ENCODE results near the gene CACNG5.

Gene CACNG5

GRCh38 chr17:66920950-66921349 lies 86.0 kb downstream of the CACNG5 start:
- Histone ChIP-seq H3K36me3 (ENCODE audit: insufficient read depth, low read length) (no peaks in the 10 kb centered on the region), H2AFZ (ENCODE audit: low read length, unreplicated experiment) (no peak overlapping the region), H3K4me3 (ENCODE audit: low read depth, low read length) (no peak overlapping the region), H3K79me2 (ENCODE audit: control insufficient read depth, insufficient read depth, low read length, unreplicated experiment) (no peaks in the 10 kb centered on the region), H3K27ac (ENCODE audit: low read depth, low read length) (no peak overlapping the region), H3K4me1 (ENCODE audit: control insufficient read depth, insufficient read depth, low read length, unreplicated experiment) (no peaks in the 10 kb centered on the region), H3K27me3 (ENCODE audit: insufficient read depth, low read length) (peaks cover 73% of the 10 kb centered on the region)

GRCh38 chr17:66923886-66924285 lies 89.0 kb downstream of the CACNG5 start:
- Histone ChIP-seq H3K79me2 (ENCODE audit: control insufficient read depth, insufficient read depth, low read length, unreplicated experiment) (no peaks in the 10 kb centered on the region), H3K27ac (ENCODE audit: low read depth, low read length) (no peak overlapping the region), H2AFZ (ENCODE audit: low read length, unreplicated experiment) (no peak overlapping the region), H3K36me3 (ENCODE audit: insufficient read depth, low read length) (no peaks in the 10 kb centered on the region), H3K27me3 (ENCODE audit: insufficient read depth, low read length) (peaks cover 77% of the 10 kb centered on the region), H3K4me1 (ENCODE audit: control insufficient read depth, insufficient read depth, low read length, unreplicated experiment) (no peaks in the 10 kb centered on the region), H3K4me3 (ENCODE audit: low read depth, low read length) (no peak overlapping the region)

GRCh38 chr17:66925811-66926500 lies 91.0 kb downstream of the CACNG5 start:
- Histone ChIP-seq H3K4me3 (ENCODE audit: low read depth, low read length) (no peak overlapping the region), H3K27ac (ENCODE audit: low read depth, low read length) (no peak overlapping the region), H3K4me1 (ENCODE audit: control insufficient read depth, insufficient read depth, low read length, unreplicated experiment) (no peaks in the 10 kb centered on the region), H3K36me3 (ENCODE audit: insufficient read depth, low read length) (no peaks in the 10 kb centered on the region), H2AFZ (ENCODE audit: low read length, unreplicated experiment) (no peak overlapping the region), H3K79me2 (ENCODE audit: control insufficient read depth, insufficient read depth, low read length, unreplicated experiment) (no peaks in the 10 kb centered on the region), H3K27me3 (ENCODE audit: insufficient read depth, low read length) (peaks cover 78% of the 10 kb centered on the region)

- Histone ChIP-seq H3K4me3 (ENCODE audit: low read depth, low read length) (no peak overlapping the region), H3K27me3 (ENCODE audit: insufficient read depth, low read length) (peaks cover 60% of the 10 kb centered on the region), H3K27ac (ENCODE audit: low read depth, low read length) (no peak overlapping the region), H2AFZ (ENCODE audit: low read length, unreplicated experiment) (no peak overlapping the region), H3K36me3 (ENCODE audit: insufficient read depth, low read length) (no peaks in the 10 kb centered on the region), H3K4me1 (ENCODE audit: control insufficient read depth, insufficient read depth, low read length, unreplicated experiment) (no peaks in the 10 kb centered on the region), H3K79me2 (ENCODE audit: control insufficient read depth, insufficient read depth, low read length, unreplicated experiment) (no peaks in the 10 kb centered on the region)
Observed at GRCh38 chr17:66928949-66929348, 94.0 kb downstream of the CACNG5 start.

- Histone ChIP-seq H3K4me1 (ENCODE audit: control insufficient read depth, insufficient read depth, low read length, unreplicated experiment) (no peaks in the 10 kb centered on the region), H3K4me3 (ENCODE audit: low read depth, low read length) (no peak overlapping the region), H3K27ac (ENCODE audit: low read depth, low read length) (no peak overlapping the region), H3K27me3 (ENCODE audit: insufficient read depth, low read length) (peaks cover 54% of the 10 kb centered on the region), H3K36me3 (ENCODE audit: insufficient read depth, low read length) (no peaks in the 10 kb centered on the region), H3K79me2 (ENCODE audit: control insufficient read depth, insufficient read depth, low read length, unreplicated experiment) (no peaks in the 10 kb centered on the region), H2AFZ (ENCODE audit: low read length, unreplicated experiment) (no peak overlapping the region)
Observed at GRCh38 chr17:66929591-66929990, 94.7 kb downstream of the CACNG5 start.

- no peaks in the 10 kb centered on the region for H3K4me1 ChIP-seq (ENCODE audit: control insufficient read depth, insufficient read depth, low read length, unreplicated experiment)
- peaks cover 51% of the 10 kb centered on the region for H3K27me3 ChIP-seq (ENCODE audit: insufficient read depth, low read length)
- H3K4me3 ChIP-seq (ENCODE audit: low read depth, low read length): no peak overlapping the region
- no peak overlapping the region for H3K27ac ChIP-seq (ENCODE audit: low read depth, low read length)
- H3K79me2 ChIP-seq (ENCODE audit: control insufficient read depth, insufficient read depth, low read length, unreplicated experiment): no peaks in the 10 kb centered on the region
- H3K36me3 ChIP-seq (ENCODE audit: insufficient read depth, low read length): no peaks in the 10 kb centered on the region
- no peak overlapping the region for H2AFZ ChIP-seq (ENCODE audit: low read length, unreplicated experiment)
Observed at GRCh38 chr17:66930933-66931332, 96.0 kb downstream of the CACNG5 start.

- no peaks in the 10 kb centered on the region for H3K4me1 ChIP-seq (ENCODE audit: control insufficient read depth, insufficient read depth, low read length, unreplicated experiment)
- H3K4me3 ChIP-seq (ENCODE audit: low read depth, low read length): no peak overlapping the region
- peaks cover 50% of the 10 kb centered on the region for H3K27me3 ChIP-seq (ENCODE audit: insufficient read depth, low read length)
- no peak overlapping the region for H3K27ac ChIP-seq (ENCODE audit: low read depth, low read length)
- H2AFZ ChIP-seq (ENCODE audit: low read length, unreplicated experiment): no peak overlapping the region
- no peaks in the 10 kb centered on the region for H3K36me3 ChIP-seq (ENCODE audit: insufficient read depth, low read length)
- H3K79me2 ChIP-seq (ENCODE audit: control insufficient read depth, insufficient read depth, low read length, unreplicated experiment): no peaks in the 10 kb centered on the region
Observed at GRCh38 chr17:66932311-66932710, 97.4 kb downstream of the CACNG5 start.

- Histone ChIP-seq H3K79me2 (ENCODE audit: control insufficient read depth, insufficient read depth, low read length, unreplicated experiment) (no peaks in the 10 kb centered on the region), H3K4me1 (ENCODE audit: control insufficient read depth, insufficient read depth, low read length, unreplicated experiment) (no peaks in the 10 kb centered on the region), H3K4me3 (ENCODE audit: low read depth, low read length) (no peak overlapping the region), H3K27ac (ENCODE audit: low read depth, low read length) (no peak overlapping the region), H3K36me3 (ENCODE audit: insufficient read depth, low read length) (no peaks in the 10 kb centered on the region), H2AFZ (ENCODE audit: low read length, unreplicated experiment) (no peak overlapping the region), H3K27me3 (ENCODE audit: insufficient read depth, low read length) (peaks cover 52% of the 10 kb centered on the region)
Observed at GRCh38 chr17:66934040-66934439, 99.1 kb downstream of the CACNG5 start.

All from ACC112 (cell line).